GM11168 (cell line): ENCODE data around the gene MAFG.

Experiments used
- in situ Hi-C: fragments of 300-500 bp; cut with MboI; formaldehyde crosslinking; loops from one replicate; pipeline ENCODE4 v1.12.0; 2022; ENCODE audit warnings: low sequenced_read_pairs; ENCODE audit not compliant: unreplicated experiment

Gene MAFG

GRCh38 chr17:81912441-81913309 lies 14.9 kb downstream of the MAFG start:
- in situ Hi-C loops: no loop called here

- in situ Hi-C loops: no loop called here
These were observed 15.6 kb downstream of the MAFG start for GRCh38 chr17:81911969-81912368.

GRCh38 chr17:81911277-81911961 lies 16.1 kb downstream of the MAFG start, which contains the start of gene PCYT2:
TSS of gene PCYT2 (minus strand) at chr17:81911399. CDS start at chr17:81911355, 44 bp downstream.
- in situ Hi-C loops: no loop called here

- in situ Hi-C loops: no loop called here
These were observed 16.7 kb downstream of the MAFG start for GRCh38 chr17:81910840-81911276.

GRCh38 chr17:81909966-81910839 lies 17.3 kb downstream of the MAFG start:
- in situ Hi-C loops: no loop called here

GRCh38 chr17:81909231-81909630 lies 18.3 kb downstream of the MAFG start:
- in situ Hi-C loops: no loop called here

- in situ Hi-C loops: no loop called here
These were observed 18.7 kb downstream of the MAFG start for GRCh38 chr17:81908793-81909192.

- in situ Hi-C loops: no loop called here
These were observed 20.1 kb downstream of the MAFG start for GRCh38 chr17:81907219-81908145.

- in situ Hi-C loops: no loop called here
These were observed 20.9 kb downstream of the MAFG start for GRCh38 chr17:81906476-81907218.

- in situ Hi-C loops: no loop called here
These were observed 21.5 kb downstream of the MAFG start for GRCh38 chr17:81905993-81906392.

- in situ Hi-C loops: no loop called here
These were observed 22.1 kb downstream of the MAFG start for GRCh38 chr17:81905424-81905875.

GRCh38 chr17:81904600-81905423 lies 22.7 kb downstream of the MAFG start:
- in situ Hi-C loops: no loop called here

GRCh38 chr17:81903896-81904599 lies 23.5 kb downstream of the MAFG start:
- in situ Hi-C loops: no loop called here

GRCh38 chr17:81903415-81903831 lies 24.1 kb downstream of the MAFG start:
- in situ Hi-C loops: no loop called here

- in situ Hi-C loops: no loop called here
These were observed 24.7 kb downstream of the MAFG start for GRCh38 chr17:81902653-81903414.

GRCh38 chr17:81902023-81902652 lies 25.4 kb downstream of the MAFG start, which contains the start of gene NPB:
TSS of gene NPB (plus strand) at chr17:81902238. CDS start at chr17:81902278, 40 bp downstream.
- in situ Hi-C loops: no loop called here
